Neural progenitor cell (in vitro differentiated cells): ENCODE measurements around the gene PPP3R1.

ENCODE experiments used
- EZH2 ChIP-seq: fragments of 200-600 bp; sonication (generic); IDR thresholded peaks from 2 replicates; pipeline ENCODE4 v1.6.1; 2017; ENCODE audit warnings: antibody characterized with exemption, mild to moderate bottlenecking, moderate library complexity
- TF ChIP-seq, protein P1 (sequence below): fragments of 200-600 bp; sonication (generic); IDR thresholded peaks from 2 replicates; pipeline ENCODE4 v1.5.1; 2017; ENCODE audit warnings: antibody characterized with exemption, mild to moderate bottlenecking

DNA sequence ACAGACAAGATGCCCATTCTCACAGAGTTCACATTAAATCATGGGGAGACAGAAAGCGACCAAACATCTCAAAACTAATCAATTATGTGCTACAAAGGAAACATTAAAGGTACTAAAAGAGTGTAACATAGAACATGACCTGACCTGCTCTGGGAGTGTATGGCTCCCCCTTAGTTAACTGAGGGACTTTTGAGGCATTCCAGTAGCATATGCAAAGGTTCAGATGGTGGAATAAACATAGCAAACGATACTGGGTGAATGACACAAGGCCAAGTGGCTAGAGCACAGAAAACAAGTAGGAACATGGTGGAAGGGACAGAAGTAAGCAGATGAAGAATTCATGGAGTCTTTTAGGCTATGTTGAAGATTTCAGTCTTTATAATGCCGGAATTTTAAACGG lies 11.9 kb downstream of the PPP3R1 start:
- TF ChIP-seq EZH2, result no peak
- TF ChIP-seq, protein P1, sequence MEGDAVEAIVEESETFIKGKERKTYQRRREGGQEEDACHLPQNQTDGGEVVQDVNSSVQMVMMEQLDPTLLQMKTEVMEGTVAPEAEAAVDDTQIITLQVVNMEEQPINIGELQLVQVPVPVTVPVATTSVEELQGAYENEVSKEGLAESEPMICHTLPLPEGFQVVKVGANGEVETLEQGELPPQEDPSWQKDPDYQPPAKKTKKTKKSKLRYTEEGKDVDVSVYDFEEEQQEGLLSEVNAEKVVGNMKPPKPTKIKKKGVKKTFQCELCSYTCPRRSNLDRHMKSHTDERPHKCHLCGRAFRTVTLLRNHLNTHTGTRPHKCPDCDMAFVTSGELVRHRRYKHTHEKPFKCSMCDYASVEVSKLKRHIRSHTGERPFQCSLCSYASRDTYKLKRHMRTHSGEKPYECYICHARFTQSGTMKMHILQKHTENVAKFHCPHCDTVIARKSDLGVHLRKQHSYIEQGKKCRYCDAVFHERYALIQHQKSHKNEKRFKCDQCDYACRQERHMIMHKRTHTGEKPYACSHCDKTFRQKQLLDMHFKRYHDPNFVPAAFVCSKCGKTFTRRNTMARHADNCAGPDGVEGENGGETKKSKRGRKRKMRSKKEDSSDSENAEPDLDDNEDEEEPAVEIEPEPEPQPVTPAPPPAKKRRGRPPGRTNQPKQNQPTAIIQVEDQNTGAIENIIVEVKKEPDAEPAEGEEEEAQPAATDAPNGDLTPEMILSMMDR, result no peak
